CD4-positive, alpha-beta T cell treated with Interleukin-15 for 4 hours (primary cell): ENCODE results near the gene CFAP20DC.
"Not testable (repeated sequence)": the region's sequence is repeated elsewhere in the genome, so short reads cannot be mapped to it uniquely, and the experiment has no call there.

Experiments used
- DNase-seq: peaks from one replicate; pipeline ENCODE4 v3.0.0-alpha.2; 2020; ENCODE audit warnings: low spot score

CFAP20DC gene

GRCh38 chr3:59017617-59017984 is 32.2 kb downstream of the CFAP20DC start:
- DNase-seq: no peak

GRCh38 chr3:59016930-59017616 is 32.8 kb downstream of the CFAP20DC start:
- no peak for DNase-seq

GRCh38 chr3:59013611-59014010 is 36.2 kb downstream of the CFAP20DC start:
- no peak for DNase-seq

GRCh38 chr3:59006634-59007517 is 42.9 kb downstream of the CFAP20DC start:
- DNase-seq: no peak

GRCh38 chr3:59001675-59002074 is 48.1 kb downstream of the CFAP20DC start:
- no peak for DNase-seq

GRCh38 chr3:58999774-59000160 is 50.1 kb downstream of the CFAP20DC start:
- no peak for DNase-seq

- no peak for DNase-seq
Measured at GRCh38 chr3:58999134-58999773, 50.6 kb downstream of the CFAP20DC start.

GRCh38 chr3:58998476-58999117 is 51.2 kb downstream of the CFAP20DC start:
- no peak for DNase-seq

- no peak for DNase-seq
Measured at GRCh38 chr3:58996730-58997129, 53.1 kb downstream of the CFAP20DC start.

- DNase-seq: peak; percentile 40
Measured at GRCh38 chr3:58994746-58995330, 55.0 kb downstream of the CFAP20DC start.

GRCh38 chr3:58993547-58993946 is 56.3 kb downstream of the CFAP20DC start:
- no peak for DNase-seq

GRCh38 chr3:58991623-58992022 is 58.2 kb downstream of the CFAP20DC start:
- DNase-seq: no peak

- DNase-seq: no peak
Measured at GRCh38 chr3:58991026-58991425, 58.8 kb downstream of the CFAP20DC start.

- no peak for DNase-seq
Measured at GRCh38 chr3:58989955-58990354, 59.9 kb downstream of the CFAP20DC start.

GRCh38 chr3:58989163-58989562 is 60.7 kb downstream of the CFAP20DC start:
- DNase-seq: no peak

- no peak for DNase-seq
Measured at GRCh38 chr3:58988041-58988440, 61.8 kb downstream of the CFAP20DC start.

- DNase-seq: no peak
Measured at GRCh38 chr3:58986654-58987053, 63.2 kb downstream of the CFAP20DC start.

GRCh38 chr3:58979840-58980239 is 70.0 kb downstream of the CFAP20DC start:
- no peak for DNase-seq

- DNase-seq: no peak
Measured at GRCh38 chr3:58973796-58974195, 76.0 kb downstream of the CFAP20DC start.

GRCh38 chr3:58967866-58968265 is 82.0 kb downstream of the CFAP20DC start:
- not testable (repeated sequence) for DNase-seq

GRCh38 chr3:58965865-58966264 is 84.0 kb downstream of the CFAP20DC start:
- DNase-seq: no peak

- no peak for DNase-seq
Measured at GRCh38 chr3:58963928-58964503, 85.8 kb downstream of the CFAP20DC start.
